Stimulated activated CD8-positive, alpha-beta memory T cell treated with anti-CD3 and anti-CD28 coated beads, Interleukin-2, amount 100 ng/mL, for 1 hour (primary cell): Measurements from ENCODE around the gene MGAT4B.
"Not testable (repeated sequence)": the region's sequence is repeated elsewhere in the genome, so short reads cannot be mapped to it uniquely, and the experiment has no call there.

Experiments used
- DNase-seq, 2 donors: peaks; one replicate each; pipeline ENCODE4 v3.0.0-alpha.2; 2020; ENCODE audit warnings: low read depth in 2 of 2

The MGAT4B gene

DNA sequence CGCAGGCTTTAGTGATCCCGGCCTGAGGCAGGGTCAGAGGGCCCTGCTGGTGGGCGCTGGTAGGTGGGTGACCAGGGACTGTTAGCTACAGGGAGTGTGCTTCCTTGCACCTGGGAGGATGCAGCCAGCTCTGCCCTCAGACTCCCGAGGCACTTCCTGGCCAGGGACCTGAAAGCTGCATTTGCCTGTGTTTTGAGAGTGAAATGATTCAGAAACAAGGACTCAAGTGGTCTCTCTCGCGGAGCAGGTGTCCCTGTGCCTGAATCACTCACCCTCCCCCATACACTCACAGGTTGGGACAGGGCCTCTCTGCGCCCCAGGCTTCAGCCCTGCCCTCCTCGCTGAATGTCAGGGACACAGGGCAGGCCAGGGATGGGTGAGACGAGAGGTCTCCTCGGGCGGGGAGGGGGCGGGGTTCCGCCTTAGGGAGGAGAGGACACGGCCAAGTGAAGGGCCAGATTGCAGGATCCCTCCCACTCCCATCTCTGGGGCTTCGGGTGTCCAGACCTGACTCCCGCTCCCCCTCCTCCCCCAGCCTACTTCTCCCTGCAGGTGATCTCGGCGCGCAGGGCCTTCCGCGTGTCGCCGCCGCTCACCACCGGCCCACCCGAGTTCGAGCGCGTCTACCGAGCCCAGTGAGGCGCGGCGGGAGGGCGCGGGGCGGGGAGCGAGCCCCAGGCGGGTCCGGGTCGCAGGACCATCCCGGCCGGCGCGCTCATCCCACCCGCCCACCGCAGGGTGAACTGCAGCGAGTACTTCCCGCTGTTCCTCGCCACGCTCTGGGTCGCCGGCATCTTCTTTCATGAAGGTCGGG, 11.4 kb downstream of the MGAT4B start:
- no peak for DNase-seq

DNA sequence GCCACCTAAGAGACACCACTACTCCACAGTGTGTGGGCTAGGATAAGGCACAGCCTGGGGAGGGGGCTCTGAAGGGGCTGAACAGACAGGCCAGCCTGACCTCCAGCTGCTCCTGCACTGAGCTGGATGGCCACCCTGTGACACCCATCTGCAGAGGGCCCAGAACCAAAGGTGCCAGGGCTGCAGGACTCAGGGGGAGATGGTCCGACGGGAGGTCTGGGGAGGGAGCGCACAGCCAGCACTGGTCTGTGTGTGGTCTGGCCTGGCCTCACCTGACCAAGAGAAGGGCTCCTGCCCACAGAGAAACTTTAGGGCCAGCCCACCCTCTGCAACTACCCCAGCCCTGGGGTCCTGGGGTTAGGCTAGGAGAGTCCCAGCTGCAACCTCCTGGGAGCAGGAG, 12.1 kb downstream of the MGAT4B start:
- no peak for DNase-seq

DNA sequence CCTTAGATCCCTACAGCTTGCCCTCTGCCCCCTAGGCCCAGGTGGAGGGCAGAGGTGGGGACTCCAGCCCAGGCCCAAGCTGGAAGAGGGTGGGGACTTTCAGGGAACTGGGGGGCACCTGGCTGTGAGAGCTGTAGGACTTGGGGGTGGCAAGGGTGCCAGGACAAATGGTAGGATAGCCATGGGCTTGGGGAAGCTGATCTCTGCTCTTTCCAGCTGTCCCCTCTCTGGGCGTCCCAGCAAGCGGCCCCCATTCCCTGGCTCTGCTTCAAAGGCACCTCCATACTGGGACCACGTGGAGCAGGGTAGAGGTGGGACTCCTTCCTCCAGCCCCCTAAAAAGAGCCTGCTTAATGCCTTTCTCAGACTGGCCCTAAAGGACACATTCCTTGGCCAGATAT, 12.5 kb downstream of the MGAT4B start:
- no peak for DNase-seq

- no peak for DNase-seq
Measured at GRCh38 chr5:179793468-179794139, 13.1 kb downstream of the MGAT4B start, which contains the start of gene LTC4S. TSS of gene LTC4S (plus strand) at chr5:179793986. CDS start at chr5:179794081, 95 bp downstream.

- no peak for DNase-seq
Measured at GRCh38 chr5:179792612-179793467, 13.8 kb downstream of the MGAT4B start.

DNA sequence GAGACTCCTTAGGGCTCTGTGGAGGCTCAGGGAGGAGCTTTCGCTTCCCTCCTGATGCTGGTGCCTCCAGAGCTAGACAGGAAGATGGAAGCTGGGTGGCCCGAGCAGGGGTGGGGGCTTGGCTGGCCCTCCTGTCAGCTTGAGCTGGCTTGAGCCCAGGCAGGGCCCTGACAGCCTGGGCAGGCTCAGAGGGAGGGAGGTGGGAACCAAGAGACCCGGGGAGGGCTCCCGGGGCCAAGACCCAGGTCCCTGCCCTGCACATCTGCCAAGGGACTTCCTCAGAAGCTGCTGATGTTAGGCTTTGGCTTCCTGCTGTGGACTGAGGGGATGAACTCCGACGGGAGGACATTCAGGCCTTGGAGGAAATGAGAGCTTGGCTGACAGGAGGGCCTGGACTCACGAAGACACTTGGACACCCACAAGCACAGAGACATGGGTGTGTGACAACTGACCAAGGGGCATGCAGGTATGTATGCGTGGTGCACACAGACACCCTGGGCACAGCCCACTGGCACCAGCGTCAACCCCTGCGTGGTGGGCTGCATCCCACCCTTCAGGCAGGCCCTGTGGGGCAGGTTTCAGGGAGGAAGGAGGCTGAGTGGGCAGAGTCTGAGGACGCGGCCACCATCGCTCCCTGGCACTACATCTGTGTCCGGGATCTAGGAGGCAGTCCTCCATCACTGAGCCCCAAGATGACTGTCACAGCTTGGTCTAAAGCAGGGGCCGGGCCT, 14.6 kb downstream of the MGAT4B start:
- no peak for DNase-seq

DNA sequence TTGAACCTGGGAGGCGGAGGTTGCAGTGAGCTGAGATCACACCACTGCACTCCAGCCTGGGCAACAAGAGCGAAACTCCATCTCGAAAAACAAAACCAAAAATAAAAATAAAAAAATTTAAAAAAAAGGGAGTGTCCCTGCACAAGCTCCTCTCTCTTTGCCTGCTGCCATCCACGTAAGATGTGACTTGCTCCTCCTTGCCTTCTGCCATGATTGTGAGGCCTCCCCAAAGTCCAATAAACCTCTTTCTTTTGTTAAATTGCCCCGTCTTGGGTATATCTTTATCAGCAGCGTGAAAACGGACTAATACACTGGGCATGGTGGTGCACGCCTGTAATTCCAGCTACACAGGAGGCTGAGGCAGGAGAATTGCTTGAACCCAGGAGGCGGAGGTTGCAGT, 17.4 kb downstream of the MGAT4B start:
- DNase-seq: not testable (repeated sequence)

- DNase-seq: no peak
Measured at GRCh38 chr5:179788193-179788854, 18.3 kb downstream of the MGAT4B start.

GRCh38 chr5:179786861-179787260, 19.8 kb downstream of the MGAT4B start:
- no peak for DNase-seq

DNA sequence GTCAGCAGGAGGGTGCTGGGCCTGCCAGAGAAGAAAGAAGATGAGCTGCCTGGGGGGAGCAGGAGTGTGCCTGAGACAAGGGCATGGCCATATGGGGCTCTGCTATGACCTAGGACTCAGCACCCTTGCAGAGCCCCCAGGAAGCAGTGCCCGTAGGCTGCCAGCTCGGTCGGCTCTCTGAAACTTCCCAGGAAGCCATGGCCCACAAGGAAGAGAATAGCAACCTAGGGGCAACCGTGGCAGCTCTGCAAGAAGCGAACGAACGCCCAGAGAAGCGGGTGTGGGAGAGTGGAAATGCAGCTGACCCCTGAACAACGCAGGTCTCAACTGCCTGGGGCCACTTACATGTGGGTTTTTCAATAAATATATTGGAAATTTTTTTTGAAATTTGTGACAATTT, 23.5 kb downstream of the MGAT4B start:
- no peak for DNase-seq

GRCh38 chr5:179781846-179782245, 24.8 kb downstream of the MGAT4B start:
- no peak for DNase-seq

- DNase-seq: no peak
Measured at GRCh38 chr5:179780362-179780761, 26.3 kb downstream of the MGAT4B start.

- no peak for DNase-seq
Measured at GRCh38 chr5:179779826-179780225, 26.8 kb downstream of the MGAT4B start.

DNA sequence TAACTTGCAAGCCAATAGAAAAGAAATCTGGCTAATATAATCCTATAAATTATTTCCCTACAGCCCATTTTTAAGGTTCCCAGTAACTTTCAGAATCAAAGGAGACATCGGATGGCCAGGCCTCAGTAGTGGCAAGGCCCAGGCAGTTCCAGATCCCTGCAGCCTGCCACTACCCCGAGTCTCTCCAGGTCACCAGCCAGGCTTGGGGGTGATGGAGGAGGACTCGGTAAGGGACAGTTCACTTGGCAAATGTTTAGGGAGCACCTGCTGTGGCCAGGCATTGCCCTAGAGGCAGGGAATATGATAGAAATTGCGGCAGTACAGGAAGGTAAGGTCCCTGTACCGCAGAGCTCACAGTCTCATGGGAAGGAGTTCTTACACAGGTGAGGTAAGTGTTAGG, 28.1 kb downstream of the MGAT4B start:
- no peak for DNase-seq

DNA sequence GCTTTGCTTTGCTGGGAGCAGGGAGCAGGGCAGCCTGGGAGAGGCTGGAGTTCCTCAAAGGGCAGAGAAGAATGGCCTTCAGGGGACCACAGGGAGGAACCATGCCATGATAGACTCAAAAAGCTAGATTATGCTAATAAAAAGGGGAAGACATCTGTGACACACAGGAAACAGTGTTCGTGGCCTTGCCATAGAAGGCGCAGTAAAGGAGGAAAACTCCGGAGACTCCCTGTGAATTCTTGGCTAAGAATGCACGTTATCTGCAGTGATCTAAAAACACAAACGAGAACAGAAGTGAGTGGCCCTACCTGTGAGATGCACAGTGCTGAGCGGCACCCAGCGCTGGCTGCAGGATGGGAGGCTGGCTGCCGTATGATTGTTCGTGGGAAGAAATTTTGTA, 28.8 kb downstream of the MGAT4B start:
- no peak for DNase-seq

- no peak for DNase-seq
Measured at GRCh38 chr5:179777456-179777855, 29.2 kb downstream of the MGAT4B start.

GRCh38 chr5:179776411-179776938, 30.2 kb downstream of the MGAT4B start:
- no peak for DNase-seq

- no peak for DNase-seq
Measured at GRCh38 chr5:179774442-179774841, 32.2 kb downstream of the MGAT4B start.

GRCh38 chr5:179773686-179774040, 33.0 kb downstream of the MGAT4B start:
- no peak for DNase-seq

GRCh38 chr5:179772351-179772750, 34.3 kb downstream of the MGAT4B start:
- DNase-seq: no peak
